Calu3 (cell line): ENCODE data around the gene WASF3. TPM values are rescaled to one million over a fixed set of nuclear protein-coding genes. Genes with fewer than 3 reads are reported as not detected.

ENCODE experiments used
- BruUV-seq: library from RNA; stranded (reverse); fragments of 400-500 nt; replicated peaks from 2 replicates; lab custom pipeline; 2021; lab: Mats Ljungman, UMichigan
- CTCF ChIA-PET: fragments of 300-600 bp; sonication (Branson Sonifier 250); formaldehyde crosslinking; loops from one replicate; lab custom pipeline; 2022; ENCODE audit warnings: antibody characterized with exemption; lab: Charles Lee
- DNase-seq: peaks from one replicate; pipeline ENCODE4 v3.0.0; 2022
- H3K27ac Mint-ChIP-seq: one replicate; pipeline ENCODE4 v1.8.0; 2022; ENCODE audit warnings: mixed read lengths; ENCODE audit not compliant: unreplicated experiment
- H3K27me3 Mint-ChIP-seq: one replicate; pipeline ENCODE4 v1.8.0; 2022; ENCODE audit warnings: mixed read lengths; ENCODE audit not compliant: unreplicated experiment
- H3K36me3 Mint-ChIP-seq: one replicate; pipeline ENCODE4 v1.8.0; 2022; ENCODE audit warnings: mild to moderate bottlenecking, moderate library complexity, mixed read lengths; ENCODE audit not compliant: insufficient read depth, unreplicated experiment
- H3K4me1 Mint-ChIP-seq: one replicate; pipeline ENCODE4 v1.8.0; 2022; ENCODE audit warnings: mild to moderate bottlenecking, low read depth, mixed read lengths; ENCODE audit not compliant: unreplicated experiment
- H3K4me3 Mint-ChIP-seq: one replicate; pipeline ENCODE4 v1.8.0; 2022; ENCODE audit warnings: mild to moderate bottlenecking, low read depth, moderate library complexity, mixed read lengths; ENCODE audit not compliant: unreplicated experiment
- H3K9me3 Mint-ChIP-seq: one replicate; pipeline ENCODE4 v1.8.0; 2022; ENCODE audit warnings: low read depth, mixed read lengths; ENCODE audit not compliant: unreplicated experiment
- intact Hi-C: fragments of 100-400 bp; cut with micrococcal nuclease; formaldehyde crosslinking; loops from one replicate; pipeline ENCODE4 v1.10.0; 2022; ENCODE audit not compliant: unreplicated experiment
- total RNA-seq: library from RNA; stranded (reverse); gene quantifications from 2 replicates; pipeline ENCODE4 v1.2.3, GENCODE V29; 2022
- TF ChIP-seq, protein P1 (sequence below): fragments of 200-600 bp; IDR thresholded peaks from one replicate; pipeline ENCODE4 v1.8.0; 2022; ENCODE audit warnings: antibody characterized with exemption; ENCODE audit not compliant: unreplicated experiment

Gene WASF3
- total RNA-seq, 1 experiment from 2014 or later = 8.7 TPM

- H3K4me3 Mint-ChIP-seq = no peak overlapping the region
- TF ChIP-seq, protein P1, sequence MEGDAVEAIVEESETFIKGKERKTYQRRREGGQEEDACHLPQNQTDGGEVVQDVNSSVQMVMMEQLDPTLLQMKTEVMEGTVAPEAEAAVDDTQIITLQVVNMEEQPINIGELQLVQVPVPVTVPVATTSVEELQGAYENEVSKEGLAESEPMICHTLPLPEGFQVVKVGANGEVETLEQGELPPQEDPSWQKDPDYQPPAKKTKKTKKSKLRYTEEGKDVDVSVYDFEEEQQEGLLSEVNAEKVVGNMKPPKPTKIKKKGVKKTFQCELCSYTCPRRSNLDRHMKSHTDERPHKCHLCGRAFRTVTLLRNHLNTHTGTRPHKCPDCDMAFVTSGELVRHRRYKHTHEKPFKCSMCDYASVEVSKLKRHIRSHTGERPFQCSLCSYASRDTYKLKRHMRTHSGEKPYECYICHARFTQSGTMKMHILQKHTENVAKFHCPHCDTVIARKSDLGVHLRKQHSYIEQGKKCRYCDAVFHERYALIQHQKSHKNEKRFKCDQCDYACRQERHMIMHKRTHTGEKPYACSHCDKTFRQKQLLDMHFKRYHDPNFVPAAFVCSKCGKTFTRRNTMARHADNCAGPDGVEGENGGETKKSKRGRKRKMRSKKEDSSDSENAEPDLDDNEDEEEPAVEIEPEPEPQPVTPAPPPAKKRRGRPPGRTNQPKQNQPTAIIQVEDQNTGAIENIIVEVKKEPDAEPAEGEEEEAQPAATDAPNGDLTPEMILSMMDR = no peak
- no peaks in the 10 kb centered on the region for H3K9me3 Mint-ChIP-seq
- BruUV-seq = no TSS peak
- no peak overlapping the region for H3K27ac Mint-ChIP-seq
- CTCF ChIA-PET = no interaction called here
- peaks cover 4% of the 10 kb centered on the region for H3K27me3 Mint-ChIP-seq
- no peak for DNase-seq
- intact Hi-C loops = no loop called here
- H3K36me3 Mint-ChIP-seq = peaks cover 8% of the 10 kb centered on the region
- no peaks in the 10 kb centered on the region for H3K4me1 Mint-ChIP-seq
Observed at GRCh38 chr13:26560456-26560855, 3.0 kb downstream of the WASF3 start.

DNA sequence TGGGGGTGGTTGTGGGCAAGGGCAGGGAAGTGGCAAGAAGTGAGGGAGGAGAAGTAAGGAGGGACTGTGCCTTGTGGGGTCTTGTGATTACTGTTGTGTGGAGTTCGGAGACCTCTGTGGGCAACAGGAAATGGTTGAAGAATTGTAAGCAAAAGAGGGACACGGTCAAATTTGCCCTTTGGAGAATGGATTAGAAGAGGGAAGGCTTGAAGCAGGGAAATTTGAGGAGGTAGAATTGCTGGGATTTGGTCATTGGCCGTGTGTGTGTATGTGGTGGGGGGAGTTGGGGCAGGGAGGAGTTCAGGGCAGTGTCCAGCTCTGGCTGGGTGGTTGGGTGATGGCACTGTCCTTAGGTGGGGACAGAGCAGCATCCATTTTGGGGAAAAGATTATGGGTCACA lies 3.6 kb downstream of the WASF3 start:
- no peak overlapping the region for H3K4me3 Mint-ChIP-seq
- CTCF ChIA-PET = no interaction called here

GRCh38 chr13:26561651-26562511 lies 4.4 kb downstream of the WASF3 start:
- no peaks in the 10 kb centered on the region for H3K4me1 Mint-ChIP-seq

More for the DNA sequence above, 3.6 kb downstream of the WASF3 start:
- intact Hi-C loops = no loop called here
- H3K27me3 Mint-ChIP-seq = no peaks in the 10 kb centered on the region
- H3K4me1 Mint-ChIP-seq = no peaks in the 10 kb centered on the region
- no peaks in the 10 kb centered on the region for H3K9me3 Mint-ChIP-seq
- DNase-seq = no peak
- TF ChIP-seq, protein P1 = no peak
- no peak overlapping the region for H3K27ac Mint-ChIP-seq
- BruUV-seq = no TSS peak
- H3K36me3 Mint-ChIP-seq = peaks cover 8% of the 10 kb centered on the region

GRCh38 chr13:26562512-26562890 lies 5.0 kb downstream of the WASF3 start:
- H3K36me3 Mint-ChIP-seq = peaks cover 8% of the 10 kb centered on the region
- no peak overlapping the region for H3K4me3 Mint-ChIP-seq
- no TSS peak for BruUV-seq
- TF ChIP-seq, protein P1 = no peak
- no peak overlapping the region for H3K27ac Mint-ChIP-seq
- intact Hi-C loops = no loop called here
- DNase-seq = no peak
- H3K27me3 Mint-ChIP-seq = no peaks in the 10 kb centered on the region
- CTCF ChIA-PET = no interaction called here
- no peaks in the 10 kb centered on the region for H3K4me1 Mint-ChIP-seq
- H3K9me3 Mint-ChIP-seq = no peaks in the 10 kb centered on the region

More at GRCh38 chr13:26561651-26562511, 4.4 kb downstream of the WASF3 start:
- intact Hi-C loops = no loop called here
- CTCF ChIA-PET = no interaction called here
- Mint-ChIP-seq H3K27ac (no peak overlapping the region), H3K9me3 (no peaks in the 10 kb centered on the region), H3K27me3 (no peaks in the 10 kb centered on the region), H3K36me3 (peaks cover 8% of the 10 kb centered on the region), H3K4me3 (no peak overlapping the region)
- BruUV-seq = no TSS peak
- no peak for DNase-seq
- TF ChIP-seq, protein P1 = no peak
